Duodenal mucosa (tissue), 2 donors: ENCODE measurements around the gene KRTAP5-10.
"Not testable (repeated sequence)": the region's sequence is repeated elsewhere in the genome, so short reads cannot be mapped to it uniquely, and the experiment has no call there.

ENCODE experiments used
- H3K27ac ChIP-seq: one replicate; pipeline ENCODE4 v1.7.0; 2013; ENCODE audit warnings: low read depth, low read length
- H3K27me3 ChIP-seq, 2 donors: one replicate each; pipeline ENCODE4 v1.7.0; 2013; ENCODE audit warnings: low read length in 2 of 2, control low read depth in 1 of 2; ENCODE audit not compliant: insufficient read depth in 2 of 2, control insufficient read depth in 1 of 2
- H3K36me3 ChIP-seq, 2 donors: one replicate each; pipeline ENCODE4 v1.7.0; 2013; ENCODE audit warnings: low read length in 2 of 2, control low read depth in 1 of 2; ENCODE audit not compliant: insufficient read depth in 2 of 2, control insufficient read depth in 1 of 2
- H3K4me1 ChIP-seq, 2 donors: one replicate each; pipeline ENCODE4 v1.7.0; 2013; ENCODE audit warnings: low read length in 2 of 2, control low read depth in 1 of 2; ENCODE audit not compliant: insufficient read depth in 2 of 2, control insufficient read depth in 1 of 2
- H3K4me3 ChIP-seq, 2 donors: one replicate each; pipeline ENCODE4 v1.7.0; 2013; ENCODE audit warnings: low read length in 2 of 2, low read depth in 1 of 2
- H3K9ac ChIP-seq, 2 donors: one replicate each; pipeline ENCODE4 v1.7.0; 2013; ENCODE audit warnings: low read length in 2 of 2, low read depth in 1 of 2
- H3K9me3 ChIP-seq, 2 donors: one replicate each; pipeline ENCODE4 v1.7.0; 2013; ENCODE audit warnings: low read length in 2 of 2, control low read depth in 1 of 2; ENCODE audit not compliant: control insufficient read depth in 1 of 2

The KRTAP5-10 gene

GRCh38 chr11:71534711-71535608 is 30.4 kb upstream of the KRTAP5-10 start:
- H3K9ac ChIP-seq, H3K4me1 ChIP-seq, H3K27ac ChIP-seq, H3K4me3 ChIP-seq, H3K27me3 ChIP-seq, H3K9me3 ChIP-seq, H3K36me3 ChIP-seq: not testable (repeated sequence)

GRCh38 chr11:71535825-71536224 is 29.5 kb upstream of the KRTAP5-10 start:
- Histone ChIP-seq H3K4me3 (no peak overlapping the region), H3K27me3 (no peaks in the 10 kb centered on the region), H3K36me3 (no peaks in the 10 kb centered on the region), H3K27ac (no peak overlapping the region), H3K9ac (no peak overlapping the region), H3K4me1 (no peaks in the 10 kb centered on the region), H3K9me3 (no peaks in the 10 kb centered on the region)

GRCh38 chr11:71537537-71537936 is 27.8 kb upstream of the KRTAP5-10 start:
- H3K27ac ChIP-seq, result no peak overlapping the region
- no peaks in the 10 kb centered on the region for H3K4me1 ChIP-seq
- H3K36me3 ChIP-seq, result no peaks in the 10 kb centered on the region
- H3K9ac ChIP-seq, result no peak overlapping the region
- no peak overlapping the region for H3K4me3 ChIP-seq
- no peaks in the 10 kb centered on the region for H3K27me3 ChIP-seq
- no peaks in the 10 kb centered on the region for H3K9me3 ChIP-seq

GRCh38 chr11:71537977-71538665 is 27.2 kb upstream of the KRTAP5-10 start, which contains the start of gene KRTAP5-8:
KRTAP5-8 (plus strand) TSS chr11:71538025; CDS start chr11:71538056, 31 bp downstream.
- not testable (repeated sequence) for H3K9ac ChIP-seq, H3K4me3 ChIP-seq, H3K36me3 ChIP-seq, H3K27me3 ChIP-seq, H3K9me3 ChIP-seq, H3K4me1 ChIP-seq, H3K27ac ChIP-seq

GRCh38 chr11:71538666-71538990 is 26.7 kb upstream of the KRTAP5-10 start:
- H3K27ac ChIP-seq, result no peak overlapping the region
- H3K4me1 ChIP-seq, result peaks cover 0 to 3% of the 10 kb centered on the region in 2 donors
- no peaks in the 10 kb centered on the region for H3K36me3 ChIP-seq

GRCh38 chr11:71539017-71539416 is 26.3 kb upstream of the KRTAP5-10 start:
- H3K36me3 ChIP-seq, result no peaks in the 10 kb centered on the region
- no peaks in the 10 kb centered on the region for H3K9me3 ChIP-seq
- no peak overlapping the region for H3K4me3 ChIP-seq
- H3K4me1 ChIP-seq, result peaks cover 0 to 3% of the 10 kb centered on the region in 2 donors
- no peak overlapping the region for H3K27ac ChIP-seq
- no peaks in the 10 kb centered on the region for H3K27me3 ChIP-seq
- no peak overlapping the region for H3K9ac ChIP-seq

More at GRCh38 chr11:71538666-71538990, 26.7 kb upstream of the KRTAP5-10 start:
- H3K9me3 ChIP-seq, result no peaks in the 10 kb centered on the region
- H3K27me3 ChIP-seq, result no peaks in the 10 kb centered on the region
- no peak overlapping the region for H3K9ac ChIP-seq
- H3K4me3 ChIP-seq, result no peak overlapping the region

- not testable (repeated sequence) for H3K9ac ChIP-seq, H3K9me3 ChIP-seq, H3K4me1 ChIP-seq, H3K36me3 ChIP-seq, H3K27me3 ChIP-seq, H3K27ac ChIP-seq, H3K4me3 ChIP-seq
Measured at GRCh38 chr11:71539971-71540370, 25.4 kb upstream of the KRTAP5-10 start.

- H3K9ac ChIP-seq, H3K27me3 ChIP-seq, H3K4me3 ChIP-seq, H3K27ac ChIP-seq, H3K36me3 ChIP-seq, H3K9me3 ChIP-seq, H3K4me1 ChIP-seq: not testable (repeated sequence)
Measured at GRCh38 chr11:71540521-71541304, 24.6 kb upstream of the KRTAP5-10 start.

GRCh38 chr11:71542382-71542781 is 23.0 kb upstream of the KRTAP5-10 start:
- H3K27ac ChIP-seq, result no peak overlapping the region
- no peaks in the 10 kb centered on the region for H3K36me3 ChIP-seq
- H3K9ac ChIP-seq, result no peak overlapping the region
- H3K9me3 ChIP-seq, result no peaks in the 10 kb centered on the region
- peaks cover 0 to 3% of the 10 kb centered on the region in 2 donors for H3K4me1 ChIP-seq
- H3K27me3 ChIP-seq, result no peaks in the 10 kb centered on the region
- no peak overlapping the region for H3K4me3 ChIP-seq
